Right lobe of liver (tissue), 4 donors: ENCODE results near the gene TLR9.

ENCODE experiments used
- CTCF ChIP-seq, 4 donors: fragments of 200-600 bp in 3 of 4; fragments of 450-650 bp in 1 of 4; IDR thresholded peaks; one replicate each; pipeline versions ENCODE4 v1.5.1 to v1.8.0; 2016 to 2022; ENCODE audit warnings: antibody characterized with exemption in 4 of 4, mild to moderate bottlenecking in 2 of 4
- POLR2A ChIP-seq: fragments of 450-650 bp; IDR thresholded peaks from one replicate; pipeline ENCODE4 v1.6.1; 2017; ENCODE audit warnings: antibody characterized with exemption, mild to moderate bottlenecking
- donor health status: DM: no; HTN: no; CAD: no.
- donor health status: DM: no; HTN: no; CAD: no.
- donor health status: DM: no; HTN: yes; CAD: no.

GRCh38 chr3:52190294-52191074 is 35.0 kb downstream of the TLR9 start:
- TF ChIP-seq CTCF (IDR thresholded peaks at IDR 0.05) (no peak), POLR2A (no peak)
